Limb (tissue), 2 donors: ENCODE results near the gene MAN1A1.
"Not testable (repeated sequence)": the region's sequence is repeated elsewhere in the genome, so short reads cannot be mapped to it uniquely, and the experiment has no call there.

Experiments
- DNase-seq, 2 donors: peaks; one replicate each; pipeline ENCODE4 v3.0.0-alpha.2; 2016; ENCODE audit errors: extremely low spot score in 2 of 2

Gene MAN1A1

DNA sequence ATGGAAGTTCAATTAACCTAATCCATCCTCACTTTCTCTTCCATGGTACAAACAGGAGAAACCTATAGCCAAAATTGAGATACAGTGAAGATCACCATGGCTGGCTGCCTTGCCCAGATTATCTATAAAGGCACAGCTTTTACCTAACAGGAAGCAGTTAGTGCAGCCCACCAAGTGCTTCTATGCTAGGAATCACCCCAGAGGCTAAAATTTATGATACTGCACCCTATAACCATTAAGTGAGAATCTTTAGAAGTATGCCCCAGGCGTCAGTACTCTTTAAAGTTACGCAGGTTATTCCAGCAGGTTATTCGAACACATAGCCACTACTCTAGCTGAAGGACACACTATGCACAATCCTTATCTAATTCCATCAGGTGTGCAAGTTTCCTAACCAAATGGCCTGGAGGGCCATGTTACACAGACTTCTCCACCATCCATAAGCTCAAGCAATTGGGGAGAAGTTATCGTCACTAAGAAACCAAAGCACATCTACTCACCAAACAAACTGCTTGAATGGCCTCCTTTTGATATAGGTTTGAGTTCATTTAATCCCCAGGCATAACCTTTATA, 43.1 kb downstream of the MAN1A1 start:
- DNase-seq, result no peak

DNA sequence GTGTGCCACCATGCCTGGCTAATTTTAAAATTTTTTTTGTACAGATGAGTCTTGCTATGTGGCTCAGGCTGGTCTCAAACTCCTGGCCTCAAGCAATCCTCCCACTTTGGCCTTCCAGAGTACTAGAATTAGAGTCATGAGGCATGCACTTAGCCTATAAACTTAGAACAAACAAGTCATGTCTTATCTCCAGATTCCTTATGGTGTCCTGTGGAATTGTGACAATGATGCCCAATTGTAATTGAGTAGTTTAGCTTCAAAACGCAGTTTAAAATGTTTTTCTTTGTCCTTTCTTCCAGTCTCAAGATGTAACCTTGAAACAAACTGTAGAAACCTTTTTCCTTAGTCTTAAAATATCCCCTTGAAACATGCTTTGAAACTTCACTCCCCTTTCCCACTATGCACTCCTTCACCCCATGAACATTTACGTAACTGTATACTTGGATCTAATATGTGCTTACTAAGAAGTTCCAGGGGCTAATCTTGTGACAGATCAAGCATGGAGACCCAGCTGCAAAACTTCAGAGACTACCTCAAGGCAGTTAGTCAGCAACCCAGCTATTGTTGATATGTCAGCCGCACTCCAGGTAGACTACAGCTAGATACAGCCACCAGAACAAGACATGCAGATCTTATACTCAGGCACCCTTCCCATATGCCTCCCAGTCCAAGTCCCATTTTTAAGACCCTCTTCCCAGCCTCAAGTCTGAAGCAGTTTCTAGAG, 46.2 kb downstream of the MAN1A1 start:
- DNase-seq, result no peak

DNA sequence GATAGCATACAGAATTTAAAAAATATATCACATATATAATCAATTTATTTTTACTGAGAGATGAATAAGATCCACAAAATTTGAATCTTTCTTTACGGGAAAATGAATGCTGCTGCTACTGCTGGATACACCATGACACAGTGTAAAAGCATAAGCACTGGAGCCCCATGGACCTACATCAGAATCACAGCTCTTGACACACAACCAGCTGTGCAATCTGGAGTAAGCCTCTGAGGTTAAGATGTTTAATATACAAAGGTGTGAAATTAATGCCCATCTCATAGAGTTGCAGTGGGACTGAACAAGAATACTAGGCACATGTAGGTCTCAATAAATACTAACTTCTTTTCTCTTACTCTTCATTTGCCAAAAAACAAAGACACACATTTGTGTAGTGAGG, 48.1 kb downstream of the MAN1A1 start:
- DNase-seq, result no peak

DNA sequence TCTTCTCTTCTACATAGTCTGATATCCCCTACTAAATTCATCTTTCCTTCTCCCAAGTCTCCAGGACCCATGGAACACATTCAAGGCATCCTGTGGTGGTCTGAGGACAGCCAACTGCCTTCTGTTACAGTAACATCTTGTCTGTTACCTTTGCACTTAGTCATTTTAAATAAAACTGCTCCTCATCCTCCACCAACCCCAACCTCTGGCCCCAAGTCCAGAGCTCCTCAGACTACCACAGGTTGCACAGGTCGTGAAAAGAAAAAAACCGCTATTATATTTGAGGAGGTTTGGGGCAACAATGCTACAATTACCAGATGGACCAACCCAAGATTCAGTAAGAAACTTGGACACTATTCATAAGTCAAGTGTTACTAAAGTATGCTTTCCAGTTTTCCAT, 49.9 kb downstream of the MAN1A1 start:
- no peak for DNase-seq

DNA sequence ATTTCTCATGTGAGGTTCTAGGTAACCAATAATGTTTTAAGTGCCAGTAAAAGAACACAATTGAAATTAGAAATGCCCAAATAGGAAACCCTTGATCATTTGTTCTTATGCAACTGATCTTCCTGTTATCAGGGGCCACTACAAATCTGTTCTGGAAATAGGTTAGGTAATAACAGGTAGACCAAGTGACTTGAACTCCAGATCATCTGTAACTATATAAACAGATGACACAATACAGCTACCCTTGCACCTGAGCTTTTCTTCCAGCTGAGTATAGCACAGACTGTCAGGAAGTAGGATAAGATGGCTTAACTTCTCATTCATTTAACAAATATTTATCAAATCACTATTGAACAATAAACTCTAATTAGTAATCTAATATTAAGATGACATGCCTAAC, 52.5 kb downstream of the MAN1A1 start:
- no peak for DNase-seq

DNA sequence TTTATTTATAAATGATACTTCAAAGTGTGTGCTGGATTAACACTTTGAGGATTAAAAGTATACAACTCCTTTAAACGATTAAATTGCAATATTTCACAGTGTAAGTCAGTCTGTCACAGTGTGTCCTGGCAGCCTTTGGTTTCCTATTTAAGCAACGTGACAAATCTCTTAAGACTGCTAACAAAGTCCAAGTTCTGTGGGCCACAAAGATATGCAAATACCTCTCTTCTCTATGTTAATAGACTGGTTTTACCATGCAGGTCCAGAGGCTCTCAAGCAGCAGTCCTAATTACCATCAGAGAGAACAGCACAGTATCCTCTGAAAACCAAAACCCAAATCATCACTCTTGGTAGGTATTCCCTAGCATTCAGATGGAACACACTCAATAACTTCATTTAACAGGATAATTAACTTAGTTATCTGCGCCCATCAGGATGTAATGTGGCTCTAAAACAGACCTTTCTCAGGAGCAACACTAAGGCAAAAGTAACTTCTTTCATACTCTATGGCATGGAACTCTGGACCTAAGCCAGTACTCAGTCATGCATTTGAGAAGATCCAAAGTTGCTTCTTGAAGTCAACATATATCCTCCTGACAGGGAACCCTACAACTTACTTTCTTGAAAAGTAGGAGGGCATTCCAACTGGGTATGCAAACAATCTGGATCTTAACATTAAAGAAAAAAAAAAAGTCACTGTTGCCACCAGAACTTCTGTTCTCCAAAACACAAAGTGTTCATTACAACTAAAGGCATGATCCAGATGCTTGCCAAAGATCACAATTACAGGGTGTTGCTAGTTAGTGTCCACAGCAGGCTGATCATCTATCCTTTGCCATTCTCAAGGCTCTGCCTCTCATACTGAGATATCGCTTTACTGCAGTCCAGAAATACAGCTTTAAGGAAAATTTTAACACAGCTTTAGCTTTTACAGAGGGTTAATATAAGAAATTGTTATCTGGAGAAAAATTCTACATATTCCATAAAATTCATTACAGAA, 53.2 kb downstream of the MAN1A1 start:
- no peak for DNase-seq

DNA sequence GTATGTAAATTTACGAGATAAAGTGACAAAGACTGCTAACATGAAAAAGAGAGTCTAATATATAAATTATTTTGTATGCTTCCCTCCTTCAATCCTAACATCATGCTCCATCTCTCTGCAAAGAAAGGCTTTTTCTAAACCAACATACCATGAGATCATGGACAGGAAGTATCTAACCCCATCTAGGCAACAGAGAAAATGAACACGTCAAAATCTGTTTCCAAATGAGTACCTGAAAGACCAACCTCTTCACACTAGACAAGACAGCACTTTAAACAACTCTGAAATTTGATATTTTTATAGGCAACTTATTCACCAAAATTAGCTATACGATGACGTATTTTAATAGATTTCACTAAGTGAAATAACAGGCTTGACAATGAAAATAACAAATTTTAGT, 54.6 kb downstream of the MAN1A1 start:
- DNase-seq, result no peak

DNA sequence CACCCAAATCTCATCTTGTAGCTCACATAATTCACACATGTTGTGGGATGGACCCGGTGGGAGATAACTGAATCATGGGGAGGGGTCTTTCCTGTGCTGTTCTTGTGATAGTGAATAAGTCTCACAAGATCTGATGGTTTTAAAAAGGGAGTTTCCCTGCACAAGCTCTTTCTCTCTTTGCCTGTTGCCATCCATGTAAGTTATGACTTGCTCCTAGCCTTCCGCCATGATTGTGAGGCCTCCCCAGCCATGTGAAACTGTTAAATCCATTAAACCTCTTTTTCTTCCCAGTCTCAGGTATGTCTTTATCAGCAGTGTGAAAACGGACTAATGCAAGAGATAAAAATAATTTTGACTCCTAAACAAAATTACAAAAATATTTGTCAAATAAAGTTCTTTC, 58.5 kb downstream of the MAN1A1 start:
- not testable (repeated sequence) for DNase-seq

DNA sequence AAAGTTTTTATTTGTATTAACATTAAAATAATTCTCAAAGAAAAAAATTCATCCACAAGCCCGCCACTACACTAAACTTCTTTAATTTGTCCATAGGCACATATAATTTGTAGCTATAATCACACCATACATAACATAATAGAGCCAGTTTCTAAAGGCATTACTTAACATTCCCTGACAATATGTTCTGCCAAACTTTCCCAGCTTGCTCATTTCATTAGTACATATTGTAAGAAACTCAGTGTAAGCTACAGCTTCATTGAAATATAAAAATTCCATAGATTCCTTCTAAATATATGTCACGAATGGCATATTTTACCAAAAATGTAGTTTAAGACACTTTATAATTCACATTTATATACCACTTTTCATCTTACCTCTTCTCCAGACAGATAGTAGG, 59.3 kb downstream of the MAN1A1 start:
- DNase-seq, result no peak

DNA sequence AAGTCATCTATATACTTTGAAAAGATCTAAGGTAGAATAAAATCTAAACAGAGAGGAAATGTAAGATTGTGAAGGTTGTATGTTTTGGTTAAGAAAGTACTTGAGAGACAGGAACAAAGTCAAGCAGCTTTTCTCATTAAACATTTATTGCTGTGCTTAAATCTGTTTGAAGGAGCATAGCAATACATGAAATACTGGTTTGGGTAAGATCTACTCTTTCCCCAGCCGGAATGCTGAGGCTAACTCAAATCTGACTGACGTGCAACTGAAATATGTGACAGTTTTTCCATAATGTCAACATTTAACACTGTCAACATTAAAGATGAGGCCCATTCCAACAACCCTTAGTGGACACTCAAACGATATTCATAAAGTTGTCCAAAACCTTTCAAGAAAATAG, 59.9 kb downstream of the MAN1A1 start:
- no peak for DNase-seq

DNA sequence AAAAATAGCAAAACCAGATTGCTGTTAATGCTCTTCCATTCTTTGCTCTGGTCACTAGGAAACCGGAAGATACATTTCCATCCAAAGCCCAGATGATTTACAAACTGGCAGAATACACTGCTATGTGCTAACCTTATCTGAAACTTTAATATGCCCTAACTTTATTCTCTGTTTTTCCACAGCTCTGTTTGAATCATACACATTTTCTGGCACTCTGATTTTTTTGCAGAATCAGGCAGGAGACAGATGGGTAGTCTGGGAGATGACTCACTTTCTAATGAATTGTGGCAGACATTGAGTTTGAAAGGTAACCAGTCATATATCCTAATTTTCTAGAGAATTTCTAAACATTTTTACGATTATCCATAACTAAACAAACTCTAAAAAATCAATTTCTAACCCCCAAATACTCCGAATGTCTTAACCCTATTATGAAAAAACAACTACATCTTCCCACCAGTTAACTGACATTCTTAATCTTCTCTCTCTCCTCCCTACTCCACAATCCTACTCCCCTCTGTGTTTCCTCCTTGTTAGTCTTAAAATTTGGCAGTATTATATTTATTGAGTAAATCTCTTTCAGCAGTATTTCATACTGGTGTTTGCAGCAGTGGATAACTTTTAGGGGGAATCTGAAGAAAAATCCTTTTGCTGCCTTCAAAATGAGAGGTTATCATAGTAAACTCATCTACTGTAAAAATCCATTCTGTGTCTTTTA, 63.5 kb downstream of the MAN1A1 start:
- DNase-seq, result no peak

DNA sequence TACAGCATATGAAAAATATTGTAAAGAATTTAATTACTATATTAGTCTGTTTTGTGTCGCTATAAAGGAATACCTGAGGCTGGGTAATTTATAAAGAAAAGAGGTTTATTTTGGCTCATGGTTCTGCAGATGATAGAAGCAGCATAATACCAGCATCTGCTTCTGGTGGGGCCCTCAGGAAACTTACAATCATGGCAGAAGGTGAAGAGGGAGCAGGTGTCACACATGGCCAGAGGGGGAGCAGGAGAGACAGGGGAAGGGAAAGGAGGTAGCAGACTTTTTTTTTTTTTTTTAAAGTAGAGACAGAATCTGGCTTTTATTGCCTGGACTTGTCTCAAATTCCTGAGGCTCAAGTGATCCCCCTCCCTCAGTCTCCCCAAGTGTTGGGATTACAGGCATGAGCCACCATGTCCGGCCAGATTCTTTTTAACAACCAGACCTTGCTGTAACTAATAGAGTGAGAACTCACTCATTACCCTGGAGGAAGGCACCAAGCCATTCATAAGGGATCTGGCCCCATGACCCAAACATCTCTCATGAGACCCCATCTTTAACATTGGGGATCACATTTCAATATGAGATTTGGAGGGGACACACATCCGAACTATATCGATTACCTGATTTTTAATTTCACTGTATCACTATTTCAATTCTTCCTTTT, 64.6 kb downstream of the MAN1A1 start:
- no peak for DNase-seq

DNA sequence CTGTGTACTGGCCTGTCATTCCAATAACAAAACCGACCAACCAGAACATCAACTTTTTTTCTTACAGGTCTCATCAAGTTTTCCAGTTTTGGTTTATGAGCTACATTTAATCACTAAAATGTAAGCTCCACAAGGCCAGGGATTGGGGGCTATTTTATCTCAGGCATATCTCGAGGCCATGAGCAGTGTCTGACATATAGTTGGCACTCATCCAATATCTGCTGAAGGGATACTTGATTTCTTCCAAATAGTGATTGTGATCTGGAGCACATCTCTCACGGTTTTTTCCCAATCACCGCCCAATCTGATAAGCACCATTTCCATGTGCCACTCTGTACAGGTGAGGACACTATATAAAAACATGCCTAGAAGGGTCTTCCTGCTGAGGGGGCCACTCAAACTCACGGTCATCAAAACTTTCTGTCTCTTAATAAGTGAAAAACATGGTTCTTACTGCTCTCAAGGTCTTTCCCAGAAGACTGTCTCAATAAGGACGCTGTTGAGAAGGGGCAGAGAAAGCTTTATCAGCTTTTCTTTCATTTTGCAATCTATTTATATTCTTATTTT, 65.5 kb downstream of the MAN1A1 start:
- no peak for DNase-seq

DNA sequence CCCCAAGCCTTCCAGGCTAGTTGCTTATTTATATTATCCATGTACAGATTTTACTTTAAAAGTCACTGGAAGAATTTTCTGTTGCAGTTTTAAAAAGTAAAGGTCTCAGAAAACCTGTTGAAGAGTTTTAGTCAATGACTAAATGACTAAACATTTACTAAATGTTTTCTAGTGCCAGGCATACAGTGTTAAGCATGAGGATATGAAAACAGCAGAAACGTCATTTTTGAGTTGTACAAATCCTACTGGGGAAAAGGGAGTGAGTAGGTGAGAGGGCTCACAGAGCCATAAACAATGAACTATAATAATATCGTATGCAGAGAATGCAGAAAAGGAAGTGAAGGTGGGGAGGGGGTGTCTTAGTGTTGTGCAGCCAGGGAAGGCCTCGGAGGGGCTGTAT, 66.3 kb downstream of the MAN1A1 start:
- DNase-seq, result no peak

DNA sequence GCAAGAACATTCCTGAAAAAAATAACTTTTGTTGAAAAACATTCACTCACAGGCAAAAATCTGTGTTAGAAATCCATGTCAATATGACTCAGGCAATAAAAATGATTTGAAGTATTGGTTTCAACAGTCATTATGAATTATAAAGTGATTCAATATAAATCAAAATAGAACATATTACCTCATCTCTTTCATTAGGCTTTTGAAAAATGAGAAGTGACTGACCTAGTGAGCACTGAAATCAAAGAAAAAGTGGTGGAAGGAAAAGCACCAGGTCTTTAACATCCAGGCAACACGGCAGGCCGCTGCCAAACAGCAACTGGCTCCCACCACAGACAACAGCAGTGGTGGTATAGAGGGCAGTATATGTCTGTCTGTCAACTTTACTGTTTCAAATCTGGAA, 68.9 kb downstream of the MAN1A1 start:
- no peak for DNase-seq

DNA sequence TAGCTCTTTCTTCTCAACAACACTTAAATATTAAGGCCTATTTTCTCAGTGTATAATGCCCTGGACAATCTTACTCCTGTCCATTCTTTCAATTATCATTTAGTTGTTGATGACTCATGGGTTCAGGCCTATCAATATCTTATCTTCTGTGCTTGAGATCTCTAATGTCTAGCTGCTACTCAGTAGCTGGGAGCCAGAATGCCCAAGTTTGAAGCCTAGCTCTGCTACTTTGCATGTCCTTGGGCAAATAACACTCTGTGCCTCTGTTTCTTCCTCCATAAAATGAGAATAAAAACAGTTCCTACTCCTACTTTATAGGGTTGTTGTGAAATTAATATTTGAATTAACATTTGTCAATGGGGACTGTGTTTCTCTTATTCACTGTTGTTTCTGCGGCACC, 69.5 kb downstream of the MAN1A1 start:
- DNase-seq, result no peak

DNA sequence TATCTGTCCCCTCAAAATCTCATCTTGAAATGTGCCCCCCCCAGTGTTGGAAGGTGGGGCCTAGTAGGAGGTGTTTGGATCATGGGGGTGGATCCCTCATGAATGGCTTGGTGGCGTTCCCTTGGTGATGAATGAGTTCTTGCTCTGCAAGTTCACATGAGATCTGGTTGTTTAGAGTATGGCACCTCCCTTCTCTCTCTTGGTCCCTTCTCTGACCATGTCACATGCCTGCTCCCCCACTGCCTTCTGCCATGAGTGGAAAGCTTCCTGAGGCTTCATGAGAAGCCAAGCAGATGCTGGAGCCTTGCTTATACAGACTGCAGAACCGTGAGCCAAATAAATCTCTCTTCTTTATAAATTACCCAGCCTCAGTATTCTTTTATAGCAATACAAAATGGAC, 70.9 kb downstream of the MAN1A1 start:
- no peak for DNase-seq

DNA sequence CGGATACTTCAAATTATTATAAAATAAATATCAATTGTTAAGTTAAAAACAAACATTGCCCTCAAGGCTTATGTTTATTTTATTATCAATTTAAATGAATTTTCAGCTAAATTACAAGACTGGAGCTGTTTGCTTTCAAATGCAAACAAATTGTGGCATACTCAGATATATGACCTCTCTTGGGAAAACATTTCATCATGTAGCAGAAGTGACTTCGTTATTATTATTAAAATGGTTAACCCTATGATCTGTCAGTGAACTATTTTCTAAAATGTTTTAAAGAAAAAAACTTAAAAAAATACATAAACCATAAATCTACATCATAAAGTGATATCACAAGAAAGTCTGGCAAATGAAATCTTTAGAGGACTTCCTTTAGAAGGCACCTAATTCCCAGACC, 72.5 kb downstream of the MAN1A1 start:
- DNase-seq, result no peak

DNA sequence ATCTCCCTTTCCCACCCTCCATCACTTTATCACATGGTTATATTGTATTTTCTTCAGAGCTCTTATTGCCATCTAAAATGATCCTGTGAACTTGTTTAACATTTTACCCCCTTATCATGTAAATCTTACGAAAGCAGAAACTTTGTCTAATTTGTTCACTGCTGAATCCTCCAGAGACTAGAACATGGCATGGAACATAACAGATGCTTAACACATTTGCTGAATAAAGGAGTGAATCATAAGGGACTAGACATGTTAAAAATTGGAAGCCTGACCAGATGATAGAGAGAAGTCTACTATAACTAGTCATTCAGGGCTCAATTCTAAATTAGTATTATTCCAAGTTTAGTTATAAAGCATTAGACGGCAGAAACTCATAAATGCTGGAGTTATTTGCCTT, 73.3 kb downstream of the MAN1A1 start:
- DNase-seq, result no peak

DNA sequence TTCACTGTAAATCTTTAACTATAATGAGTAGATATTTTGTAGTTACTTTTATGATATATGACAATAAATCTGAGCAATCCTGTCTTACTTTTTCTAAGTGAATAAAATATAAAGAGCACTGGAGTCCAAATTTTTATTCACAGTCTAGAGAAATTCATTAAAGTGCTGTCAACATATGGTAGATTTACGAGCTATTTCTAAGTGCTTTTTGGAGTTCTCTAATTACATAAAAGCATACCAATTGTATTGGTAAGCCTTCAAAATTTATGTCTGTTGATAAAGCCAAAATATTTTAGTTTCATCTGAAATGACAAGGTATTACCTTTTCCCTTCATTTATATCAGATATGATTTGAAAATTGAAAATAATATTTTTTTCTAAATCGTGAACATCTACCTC, 75.4 kb downstream of the MAN1A1 start:
- DNase-seq, result no peak
